ENCODE measurements around the gene SLC25A26.

Gene SLC25A26

DNA sequence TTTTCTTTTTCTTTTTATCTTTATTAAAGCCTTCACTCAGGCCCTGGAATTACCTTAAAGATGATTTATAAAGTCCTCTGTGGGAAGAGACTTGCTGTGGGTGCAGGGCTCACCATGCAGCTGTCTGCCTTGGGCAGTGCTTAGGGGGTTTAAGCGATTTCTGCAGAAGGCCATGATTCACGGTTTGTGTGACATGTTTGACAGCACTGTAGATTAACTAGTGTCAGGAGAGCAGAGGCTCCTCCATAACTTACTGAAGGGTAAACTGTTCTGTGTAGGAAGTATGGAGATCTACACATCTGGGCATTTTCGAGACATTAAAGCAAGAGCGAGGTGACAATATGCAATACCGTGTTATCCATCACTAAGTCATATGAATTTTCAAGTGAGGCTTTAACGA lies 142.3 kb downstream of the SLC25A26 start:
- in situ Hi-C loops (cut with HindIII; ENCODE audit: low sequenced_read_pairs) = no loop called here

DNA sequence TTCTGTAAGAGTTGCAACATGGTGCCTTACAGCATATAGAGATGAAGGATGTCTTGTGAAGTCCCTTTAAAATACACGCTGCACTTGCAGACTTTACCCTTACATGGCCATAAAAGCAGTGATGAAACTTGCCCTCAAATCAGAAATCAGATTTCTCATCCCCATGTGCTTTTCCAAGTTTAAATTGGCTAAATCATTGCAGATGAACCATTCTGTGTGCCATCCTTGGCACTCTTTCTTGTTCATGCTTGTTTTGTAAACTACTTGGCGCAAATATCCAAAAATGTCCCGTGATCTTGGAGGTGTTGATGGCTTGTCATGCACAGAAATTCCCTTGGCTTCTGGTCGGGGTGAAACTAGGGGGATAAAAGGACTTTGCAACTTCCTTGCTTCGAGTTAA lies 144.3 kb downstream of the SLC25A26 start:
- in situ Hi-C loops (cut with HindIII; ENCODE audit: low sequenced_read_pairs) = no loop called here

GRCh38 chr3:66366747-66367146 lies 145.9 kb downstream of the SLC25A26 start:
- in situ Hi-C loops (cut with HindIII; ENCODE audit: low sequenced_read_pairs) = no loop called here

- in situ Hi-C loops (cut with HindIII; ENCODE audit: low sequenced_read_pairs) = no loop called here
Measured at GRCh38 chr3:66367979-66368378, 147.2 kb downstream of the SLC25A26 start.

DNA sequence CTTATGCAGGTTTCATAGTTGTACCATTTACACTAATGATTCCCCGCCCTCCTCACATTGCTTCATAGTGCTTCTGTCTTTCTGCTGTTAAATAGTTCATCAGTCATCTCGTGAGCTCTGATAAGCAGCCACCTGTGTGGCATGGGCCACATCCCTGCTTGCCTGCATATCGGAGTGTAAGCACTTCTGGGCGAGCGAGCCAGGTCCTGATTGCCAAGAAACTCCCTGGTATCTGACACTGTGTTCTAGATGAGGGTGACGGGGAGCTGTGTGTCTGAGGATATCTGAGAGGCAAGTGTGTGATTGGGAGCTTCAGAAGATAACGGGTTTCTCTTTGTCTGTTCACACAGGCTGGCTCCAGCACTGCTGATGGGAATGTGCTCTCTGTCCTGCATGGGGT lies 149.4 kb downstream of the SLC25A26 start:
- in situ Hi-C loops (cut with HindIII; ENCODE audit: low sequenced_read_pairs) = no loop called here

DNA sequence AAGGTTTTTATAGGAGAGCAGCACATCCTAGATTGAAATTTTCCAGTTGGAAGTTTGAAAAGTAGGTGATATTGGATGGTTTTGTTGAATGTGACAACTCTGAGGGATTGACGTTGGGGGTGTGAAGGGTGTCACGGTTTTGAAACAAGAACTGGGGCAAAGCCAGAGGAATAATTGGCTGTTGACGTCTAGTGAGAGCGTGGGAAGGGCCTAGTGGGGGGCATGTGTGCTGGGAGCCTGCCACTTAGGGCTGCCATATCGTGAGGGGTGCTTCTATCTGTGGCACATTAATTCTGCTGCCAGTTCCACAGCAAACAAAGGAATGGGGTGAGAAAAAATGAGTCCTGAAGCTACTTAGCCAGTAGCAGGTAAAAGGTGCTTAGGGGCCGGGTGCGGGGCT lies 150.6 kb downstream of the SLC25A26 start:
- in situ Hi-C loops (cut with HindIII; ENCODE audit: low sequenced_read_pairs) = no loop called here

DNA sequence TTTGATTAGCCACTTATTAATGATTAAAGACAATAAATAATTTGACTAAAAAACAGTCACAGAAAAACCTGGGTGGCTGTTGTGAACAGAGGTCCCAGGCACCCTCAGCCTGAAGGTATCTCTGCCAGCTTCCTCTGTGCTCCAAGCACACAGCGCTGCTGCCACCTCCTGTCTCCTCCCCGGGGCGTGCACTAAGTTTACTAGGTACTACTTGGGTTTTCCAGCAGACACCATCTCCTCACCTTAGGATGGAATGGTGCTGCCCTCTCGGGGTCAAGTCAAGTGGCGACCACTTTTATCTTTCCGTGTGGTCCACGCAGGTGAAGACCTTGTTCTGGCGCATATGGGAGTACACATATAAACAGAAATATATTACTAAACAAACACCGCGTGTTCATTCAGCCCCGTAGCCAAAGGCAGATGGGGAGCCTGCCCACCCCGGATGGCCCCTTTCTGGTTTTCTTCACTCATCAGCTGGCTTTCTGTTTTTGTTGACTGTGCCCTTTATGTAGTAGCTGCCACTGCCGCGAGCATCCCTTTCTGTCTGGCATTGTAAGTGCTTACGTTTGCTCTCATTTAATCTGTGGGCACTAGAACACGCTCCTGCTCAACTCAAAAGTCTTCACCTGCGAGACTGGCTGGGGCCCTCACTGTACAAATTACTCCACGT lies 152.0 kb downstream of the SLC25A26 start:
- in situ Hi-C loops (cut with HindIII; ENCODE audit: low sequenced_read_pairs) = no loop called here

GRCh38 chr3:66376568-66376967 lies 155.8 kb downstream of the SLC25A26 start:
- in situ Hi-C loops (cut with HindIII; ENCODE audit: low sequenced_read_pairs) = no loop called here

DNA sequence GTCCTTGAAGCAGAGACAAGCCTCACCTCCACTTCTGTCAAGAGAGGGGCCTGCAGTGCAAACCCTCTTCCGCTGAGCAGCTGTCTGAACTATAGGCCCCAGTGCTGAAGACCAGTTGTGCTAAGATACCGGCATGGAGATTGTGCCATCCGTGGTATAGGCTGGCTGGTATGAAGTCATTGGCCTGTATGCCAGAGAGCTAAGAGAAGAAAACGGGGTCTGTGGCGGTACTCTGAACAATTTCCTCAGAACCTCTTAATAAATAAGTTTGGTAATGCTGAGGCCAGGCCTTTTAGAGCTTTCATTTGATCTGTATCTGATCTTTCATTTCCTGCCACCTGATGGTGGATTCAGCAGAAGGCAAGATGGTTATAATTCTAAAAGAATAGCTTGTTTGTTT lies 157.0 kb downstream of the SLC25A26 start:
- in situ Hi-C loops (cut with HindIII; ENCODE audit: low sequenced_read_pairs) = no loop called here

DNA sequence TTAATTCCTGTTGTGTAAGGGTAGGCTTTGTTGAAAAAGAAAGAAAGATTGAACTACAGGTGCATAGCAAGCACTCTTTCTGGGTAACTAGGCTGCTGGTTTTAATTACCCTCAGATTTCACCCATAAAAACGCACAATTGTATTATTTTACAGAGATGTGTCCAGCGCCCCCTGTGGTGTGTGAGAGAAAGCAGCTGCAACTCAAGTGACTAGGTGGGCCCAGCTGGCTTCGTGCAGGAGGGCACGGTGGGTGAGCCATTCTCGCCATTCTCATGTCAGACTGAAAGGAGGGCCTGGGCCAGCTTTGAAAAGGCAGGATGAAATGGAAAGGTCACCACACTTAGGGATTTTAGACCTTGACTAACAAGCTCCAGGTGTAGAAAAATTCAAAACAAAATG lies 157.5 kb downstream of the SLC25A26 start:
- in situ Hi-C loops (cut with HindIII; ENCODE audit: low sequenced_read_pairs) = no loop called here

DNA sequence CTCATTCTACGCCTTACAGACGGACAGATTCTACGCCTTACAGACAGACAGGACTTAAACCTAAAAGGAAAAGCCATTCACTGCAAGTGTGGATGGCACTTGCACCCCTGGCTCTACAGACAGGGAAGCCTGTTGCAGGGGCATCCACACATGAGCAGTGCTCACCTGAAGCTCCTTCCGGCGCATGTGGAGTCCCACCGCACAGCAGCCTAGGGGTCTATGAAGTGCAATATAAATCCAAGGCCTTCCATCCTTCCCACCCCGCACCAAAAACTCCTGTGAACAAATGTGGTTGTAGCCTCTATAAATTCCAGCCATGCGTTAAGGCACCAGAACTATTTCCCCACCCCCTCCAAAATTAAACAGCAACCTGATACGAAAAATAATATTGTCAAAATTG lies 158.8 kb downstream of the SLC25A26 start:
- in situ Hi-C loops (cut with HindIII; ENCODE audit: low sequenced_read_pairs) = no loop called here

- in situ Hi-C loops (cut with HindIII; ENCODE audit: low sequenced_read_pairs) = no loop called here
Measured at GRCh38 chr3:66380200-66380932, 159.6 kb downstream of the SLC25A26 start.

DNA sequence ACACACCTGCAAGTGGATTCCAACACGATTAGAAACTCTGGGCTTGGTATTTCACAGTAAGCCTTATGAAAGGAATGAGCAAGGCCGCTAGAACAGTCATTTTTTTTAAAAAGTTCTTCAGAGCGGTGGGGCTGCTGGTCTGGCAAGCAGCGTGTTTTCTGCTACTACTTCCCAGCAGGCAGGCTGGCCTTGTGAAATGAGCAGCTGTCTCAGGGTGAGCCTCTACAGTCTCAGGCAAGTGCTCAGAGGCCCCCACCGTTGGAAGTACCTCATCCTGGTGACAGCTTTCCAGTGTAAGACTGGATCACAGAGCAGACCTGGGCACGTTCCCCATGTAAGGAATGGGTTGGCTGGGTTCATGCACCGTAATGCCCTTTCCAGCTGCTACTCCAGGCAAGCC lies 160.8 kb downstream of the SLC25A26 start:
- in situ Hi-C loops (cut with HindIII; ENCODE audit: low sequenced_read_pairs) = no loop called here

GRCh38 chr3:66382142-66382541 lies 161.3 kb downstream of the SLC25A26 start:
- in situ Hi-C loops (cut with HindIII; ENCODE audit: low sequenced_read_pairs) = no loop called here

GRCh38 chr3:66383023-66383422 lies 162.2 kb downstream of the SLC25A26 start:
- in situ Hi-C loops (cut with HindIII; ENCODE audit: low sequenced_read_pairs) = no loop called here

DNA sequence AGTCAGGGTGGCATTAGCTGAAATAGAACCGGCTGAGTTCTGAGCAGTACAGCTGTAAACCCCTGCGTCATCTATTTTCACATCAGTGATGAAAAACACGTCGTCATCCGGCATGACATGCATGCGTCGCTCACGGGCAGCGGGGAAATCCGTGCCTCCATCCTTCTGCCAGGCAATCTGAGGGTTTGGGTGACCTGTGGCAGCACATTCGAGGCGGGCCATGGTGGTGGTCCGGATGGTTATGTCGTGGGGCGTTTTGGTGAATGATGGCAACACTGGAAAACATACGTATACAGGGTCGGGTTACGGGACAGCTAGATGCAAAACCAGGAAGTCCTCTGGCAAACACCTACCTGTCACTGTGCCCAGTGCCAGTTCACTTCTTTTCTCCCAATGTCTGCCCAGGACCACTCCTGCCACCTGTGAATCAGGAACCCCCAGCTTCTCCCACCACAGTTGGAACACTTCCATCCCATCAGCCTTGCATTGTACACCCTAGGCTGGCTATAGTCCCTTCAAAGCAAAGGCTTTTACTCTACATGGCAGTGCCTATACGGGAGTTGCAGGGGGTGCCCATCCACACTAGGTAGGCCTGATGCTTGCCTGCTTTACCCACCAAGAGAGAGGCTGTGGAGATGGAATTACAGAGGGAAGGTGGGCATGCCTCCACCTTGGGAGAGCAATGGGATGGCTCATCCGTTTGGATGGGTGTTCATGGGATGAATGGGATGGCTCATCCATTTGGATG lies 163.4 kb downstream of the SLC25A26 start:
- in situ Hi-C loops (cut with HindIII; ENCODE audit: low sequenced_read_pairs) = no loop called here

DNA sequence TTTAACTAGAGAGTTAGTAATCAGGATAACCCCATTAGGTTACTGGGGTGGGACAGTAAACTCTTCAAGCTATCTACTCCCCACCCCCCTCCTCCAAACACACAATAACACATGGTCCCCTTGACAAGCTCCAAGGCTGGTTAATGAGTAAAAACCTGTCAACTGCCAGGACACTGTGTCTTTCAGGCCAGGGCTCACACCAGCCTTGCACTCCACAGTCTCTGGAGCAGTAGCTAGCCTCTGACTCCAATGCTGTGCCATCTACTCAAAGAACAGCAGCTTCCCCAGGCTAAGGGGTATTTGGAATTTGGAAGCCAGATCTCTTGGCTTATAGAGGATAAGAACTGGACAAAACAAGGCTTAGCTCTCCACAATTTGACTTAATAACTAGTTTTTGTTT lies 164.3 kb downstream of the SLC25A26 start:
- in situ Hi-C loops (cut with HindIII; ENCODE audit: low sequenced_read_pairs) = no loop called here

DNA sequence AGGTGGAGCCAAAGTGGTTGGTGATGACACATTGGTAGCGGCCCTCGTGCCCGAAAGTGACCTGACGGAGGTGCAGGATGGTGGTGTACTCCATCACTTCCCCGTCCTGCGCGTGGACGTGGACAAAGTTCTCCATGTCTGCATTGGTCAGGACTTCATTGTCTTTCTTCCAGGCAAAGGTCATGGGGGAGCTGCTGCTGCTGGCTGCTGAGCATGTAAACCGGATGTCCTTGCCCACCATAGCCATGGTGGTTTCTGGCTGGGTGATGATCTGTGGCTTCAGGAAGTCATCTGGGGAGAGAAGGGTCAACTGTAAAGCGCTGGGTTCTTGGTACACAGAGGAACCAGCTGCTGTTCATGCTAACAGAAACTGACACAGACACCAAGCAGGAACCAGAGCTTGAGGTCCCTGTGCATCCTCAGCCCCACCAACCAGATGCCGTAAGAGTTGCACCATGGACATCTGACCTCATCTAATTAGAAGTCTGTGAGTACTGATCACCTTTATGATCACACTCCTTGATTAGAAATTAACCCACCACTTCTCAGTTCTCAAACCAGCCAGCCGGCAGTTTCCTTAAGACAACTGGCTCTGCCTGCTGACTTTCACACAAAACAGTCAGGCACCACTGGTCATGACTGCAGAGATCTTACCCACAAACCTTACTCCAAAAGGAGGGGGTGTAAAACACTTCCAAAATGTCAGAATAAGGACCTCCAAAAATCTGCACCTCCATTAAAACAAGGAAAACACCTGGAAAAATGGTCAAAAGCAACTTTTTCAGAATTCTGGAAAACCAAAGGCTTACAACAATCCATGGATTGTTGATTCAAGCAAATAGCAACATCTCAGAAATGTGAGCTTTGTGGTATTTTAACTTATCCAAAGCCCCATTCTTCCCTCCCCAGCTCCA lies 165.5 kb downstream of the SLC25A26 start:
- in situ Hi-C loops (cut with HindIII; ENCODE audit: low sequenced_read_pairs) = no loop called here

DNA sequence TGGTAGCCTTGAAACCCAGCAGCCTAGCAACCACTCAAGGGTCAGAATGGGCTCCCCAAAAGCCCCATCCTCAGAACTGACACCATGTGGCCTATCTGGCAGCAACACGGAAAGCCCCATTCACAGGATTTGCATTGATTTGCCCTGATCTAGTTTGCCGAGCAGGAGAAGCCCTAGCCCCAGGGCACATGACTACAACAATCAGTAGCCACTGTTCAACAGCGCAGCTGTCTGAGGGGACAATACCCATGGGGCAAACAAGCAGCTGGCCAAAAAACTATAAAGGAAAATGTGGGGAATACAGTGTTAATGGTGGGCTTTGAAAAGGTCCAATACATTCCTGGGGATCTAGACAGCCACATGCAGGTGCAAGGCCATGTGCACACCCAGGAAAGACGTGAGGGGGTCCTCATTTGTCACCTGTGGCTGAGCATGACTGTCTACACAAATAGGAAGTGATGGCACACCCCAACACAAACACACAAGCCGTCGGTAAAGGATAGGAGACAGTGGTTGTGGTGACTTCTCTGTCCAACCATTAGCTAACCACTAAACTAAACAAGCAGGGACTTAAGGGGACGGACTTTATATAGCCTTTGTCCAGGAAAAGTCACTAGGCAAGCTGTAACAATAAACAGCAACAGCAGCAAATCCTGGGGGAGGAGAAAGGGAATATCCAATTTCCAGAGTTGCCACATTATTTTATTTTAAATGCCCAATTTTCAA lies 166.3 kb downstream of the SLC25A26 start:
- in situ Hi-C loops (cut with HindIII; ENCODE audit: low sequenced_read_pairs) = no loop called here

DNA sequence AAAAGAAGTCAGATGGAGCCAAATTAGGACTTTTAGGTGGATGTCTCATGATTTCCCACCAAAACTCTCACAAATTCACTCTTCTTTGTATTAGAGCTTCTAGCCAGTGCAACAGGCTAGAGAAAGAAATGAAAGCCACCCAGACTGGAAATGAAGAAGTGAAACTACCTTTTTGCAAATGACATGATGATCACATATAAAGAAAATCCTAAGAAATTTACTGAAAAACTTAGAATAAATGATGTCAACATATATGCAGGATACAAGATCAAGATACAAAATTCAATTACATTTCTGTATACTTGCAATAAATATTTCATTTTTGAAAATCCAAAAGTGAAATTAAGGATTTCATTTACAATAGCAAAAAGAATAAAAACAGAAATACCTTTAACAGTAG lies 169.2 kb downstream of the SLC25A26 start:
- in situ Hi-C loops (cut with HindIII; ENCODE audit: low sequenced_read_pairs) = no loop called here

Data from DLD1 (cell line).